IMR-90 (cell line): ENCODE measurements around the gene NOL4L.

Experiments used
- BHLHE40 ChIP-seq: fragments of 150-350 bp; IDR thresholded peaks from 2 replicates; pipeline ENCODE4 v1.6.1; 2016; ENCODE audit warnings: mild to moderate bottlenecking, low read depth, low read length
- CEBPB ChIP-seq: IDR thresholded peaks from 2 replicates; pipeline ENCODE4 v1.6.1; 2012; ENCODE audit warnings: low read depth, low read length, improper control_type of control experiment
- CHD1 ChIP-seq: IDR thresholded peaks from 2 replicates; pipeline ENCODE4 v1.6.1; 2012; ENCODE audit warnings: low read depth, low read length, improper control_type of control experiment
- FOS ChIP-seq: fragments of 150-350 bp; IDR thresholded peaks from 2 replicates; pipeline ENCODE4 v1.6.1; 2016; ENCODE audit warnings: low read depth, low read length
- POLR2A ChIP-seq: IDR thresholded peaks from 2 replicates; pipeline ENCODE4 v1.6.1; 2012; ENCODE audit warnings: mild to moderate bottlenecking, low read depth, low read length
- RAD21 ChIP-seq: IDR thresholded peaks from 2 replicates; pipeline ENCODE4 v1.6.1; 2012; ENCODE audit warnings: low read length, improper control_type of control experiment
- RCOR1 ChIP-seq: IDR thresholded peaks from 2 replicates; pipeline ENCODE4 v1.6.1; 2012; ENCODE audit warnings: mild to moderate bottlenecking, low read length, improper control_type of control experiment; ENCODE audit not compliant: insufficient replicate concordance
- TF ChIP-seq, protein P1 (sequence below): conservative IDR thresholded peaks from 2 replicates; pipeline ENCODE4 v1.5.1; 2012; ENCODE audit warnings: mild to moderate bottlenecking, low read depth, low read length, improper control_type of control experiment
- TF ChIP-seq, protein P2 (sequence below): fragments of 150-350 bp; IDR thresholded peaks from 2 replicates; pipeline ENCODE4 v1.6.1; 2017; ENCODE audit warnings: mild to moderate bottlenecking, antibody characterized with exemption, low read length, low read depth
- TF ChIP-seq, protein P3 (sequence below): fragments of 150-350 bp; IDR thresholded peaks from 2 replicates; pipeline ENCODE4 v1.6.1; 2016; ENCODE audit warnings: low read depth, mild to moderate bottlenecking, low read length, moderate library complexity, borderline replicate concordance

DNA sequence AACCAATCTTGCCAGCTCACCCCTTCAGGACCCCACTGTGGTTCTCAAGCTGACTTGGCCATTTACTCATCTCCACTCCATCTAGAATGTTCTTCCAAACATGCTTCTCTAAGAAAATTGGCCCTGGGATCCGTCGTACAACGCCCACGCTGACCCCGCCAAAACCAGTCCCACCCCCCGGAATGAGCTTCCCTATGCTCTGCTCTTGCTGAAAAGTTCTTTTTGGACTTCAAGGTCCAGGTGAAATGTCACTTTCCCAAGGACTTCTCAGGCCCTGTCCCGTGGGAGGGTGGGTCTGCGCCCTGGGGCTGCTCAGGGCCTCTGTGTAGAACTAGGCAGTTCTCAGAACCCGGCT lies 9.9 kb downstream of the NOL4L start:
- TF ChIP-seq, protein P1, sequence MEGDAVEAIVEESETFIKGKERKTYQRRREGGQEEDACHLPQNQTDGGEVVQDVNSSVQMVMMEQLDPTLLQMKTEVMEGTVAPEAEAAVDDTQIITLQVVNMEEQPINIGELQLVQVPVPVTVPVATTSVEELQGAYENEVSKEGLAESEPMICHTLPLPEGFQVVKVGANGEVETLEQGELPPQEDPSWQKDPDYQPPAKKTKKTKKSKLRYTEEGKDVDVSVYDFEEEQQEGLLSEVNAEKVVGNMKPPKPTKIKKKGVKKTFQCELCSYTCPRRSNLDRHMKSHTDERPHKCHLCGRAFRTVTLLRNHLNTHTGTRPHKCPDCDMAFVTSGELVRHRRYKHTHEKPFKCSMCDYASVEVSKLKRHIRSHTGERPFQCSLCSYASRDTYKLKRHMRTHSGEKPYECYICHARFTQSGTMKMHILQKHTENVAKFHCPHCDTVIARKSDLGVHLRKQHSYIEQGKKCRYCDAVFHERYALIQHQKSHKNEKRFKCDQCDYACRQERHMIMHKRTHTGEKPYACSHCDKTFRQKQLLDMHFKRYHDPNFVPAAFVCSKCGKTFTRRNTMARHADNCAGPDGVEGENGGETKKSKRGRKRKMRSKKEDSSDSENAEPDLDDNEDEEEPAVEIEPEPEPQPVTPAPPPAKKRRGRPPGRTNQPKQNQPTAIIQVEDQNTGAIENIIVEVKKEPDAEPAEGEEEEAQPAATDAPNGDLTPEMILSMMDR: no peak
- no peak for TF ChIP-seq RAD21
- TF ChIP-seq, protein P2, sequence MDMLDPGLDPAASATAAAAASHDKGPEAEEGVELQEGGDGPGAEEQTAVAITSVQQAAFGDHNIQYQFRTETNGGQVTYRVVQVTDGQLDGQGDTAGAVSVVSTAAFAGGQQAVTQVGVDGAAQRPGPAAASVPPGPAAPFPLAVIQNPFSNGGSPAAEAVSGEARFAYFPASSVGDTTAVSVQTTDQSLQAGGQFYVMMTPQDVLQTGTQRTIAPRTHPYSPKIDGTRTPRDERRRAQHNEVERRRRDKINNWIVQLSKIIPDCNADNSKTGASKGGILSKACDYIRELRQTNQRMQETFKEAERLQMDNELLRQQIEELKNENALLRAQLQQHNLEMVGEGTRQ: no peak
- no peak for TF ChIP-seq POLR2A
- TF ChIP-seq BHLHE40: no peak
- TF ChIP-seq, protein P3, sequence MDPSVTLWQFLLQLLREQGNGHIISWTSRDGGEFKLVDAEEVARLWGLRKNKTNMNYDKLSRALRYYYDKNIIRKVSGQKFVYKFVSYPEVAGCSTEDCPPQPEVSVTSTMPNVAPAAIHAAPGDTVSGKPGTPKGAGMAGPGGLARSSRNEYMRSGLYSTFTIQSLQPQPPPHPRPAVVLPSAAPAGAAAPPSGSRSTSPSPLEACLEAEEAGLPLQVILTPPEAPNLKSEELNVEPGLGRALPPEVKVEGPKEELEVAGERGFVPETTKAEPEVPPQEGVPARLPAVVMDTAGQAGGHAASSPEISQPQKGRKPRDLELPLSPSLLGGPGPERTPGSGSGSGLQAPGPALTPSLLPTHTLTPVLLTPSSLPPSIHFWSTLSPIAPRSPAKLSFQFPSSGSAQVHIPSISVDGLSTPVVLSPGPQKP: no peak
- TF ChIP-seq CHD1: no peak
- no peak for TF ChIP-seq RCOR1
- no peak for TF ChIP-seq CEBPB
- TF ChIP-seq FOS: no peak
